B cell (primary cell): Measurements from ENCODE around the gene MOSPD3. TPM values are rescaled to one million over a fixed set of nuclear protein-coding genes. Genes with fewer than 3 reads are reported as not detected.

ENCODE experiments used
- ATAC-seq: fragments of 200-7000 bp; cut with Tn5 transposase; one replicate; pipeline ENCODE4 v1.10.0; 2021; ENCODE audit warnings: low read depth, mild to moderate bottlenecking, moderate number of reproducible peaks, moderate library complexity
- CTCF ChIA-PET: fragments of 350-600 bp; sonication (Branson Sonifier 250); formaldehyde crosslinking; loops from one replicate; lab custom pipeline; 2021; ENCODE audit warnings: antibody characterized with exemption, inconsistent platforms; lab: Charles Lee
- POLR2A ChIA-PET: fragments of 350-600 bp; sonication (Branson Sonifier 250); formaldehyde crosslinking; loops from one replicate; lab custom pipeline; 2021; ENCODE audit warnings: antibody characterized with exemption; lab: Charles Lee
- DNase-seq: peaks from one replicate; pipeline ENCODE4 v3.0.0; 2013
- H2AFZ ChIP-seq: 2 replicates; pipeline ENCODE4 v1.6.1; 2012; ENCODE audit warnings: mild to moderate bottlenecking, low read depth, low read length; ENCODE audit not compliant: insufficient read depth, poor library complexity, severe bottlenecking
- H3K27ac ChIP-seq, 2 donors: 1 replicate in 1 of 2; 2 replicates in 1 of 2; pipeline ENCODE4 v1.5.1; 2012 to 2013; ENCODE audit warnings: low read length in 2 of 2, mild to moderate bottlenecking in 2 of 2, moderate library complexity in 1 of 2
- H3K27me3 ChIP-seq, 4 experiments: fragments of 200-600 bp in 1 of 4; sonication (generic) in 1 of 4; replicated peaks in 1 of 4; 1 replicate in 2 of 4; 2 replicates in 2 of 4; pipeline versions ENCODE4 v1.6.1 to v1.7.0; 2013 to 2016; ENCODE audit warnings: low read length in 3 of 4, mild to moderate bottlenecking in 2 of 4, mixed read lengths in 1 of 4, moderate library complexity in 1 of 4; ENCODE audit not compliant: insufficient read depth in 4 of 4, control insufficient read depth in 3 of 4; ENCODE audit errors: control extremely low read depth in 1 of 4
- H3K36me3 ChIP-seq, 2 experiments: replicated peaks in 1 of 2; 1 replicate in 1 of 2; 2 replicates in 1 of 2; pipeline versions ENCODE4 v1.6.1 to v1.7.1; 2013; ENCODE audit warnings: low read length in 1 of 2; ENCODE audit not compliant: insufficient read depth in 2 of 2, control insufficient read depth in 1 of 2; ENCODE audit errors: control extremely low read depth in 1 of 2, extremely low read depth in 1 of 2
- H3K4me1 ChIP-seq, 2 donors: fragments of 200-600 bp in 1 of 2; sonication (generic) in 1 of 2; 1 replicate in 1 of 2; 2 replicates in 1 of 2; pipeline versions ENCODE4 v1.5.1 to v1.6.1; 2013 to 2017; ENCODE audit warnings: low read length in 2 of 2; ENCODE audit not compliant: control insufficient read depth in 2 of 2, insufficient read depth in 2 of 2
- H3K4me2 ChIP-seq: replicated peaks from 2 replicates; pipeline ENCODE3; 2012; ENCODE audit warnings: mild to moderate bottlenecking, low read depth, low read length; ENCODE audit not compliant: poor library complexity, severe bottlenecking
- H3K4me3 ChIP-seq, 5 experiments: fragments of 200-600 bp in 1 of 5; sonication (generic) in 1 of 5; 1 replicate in 3 of 5; 2 replicates in 2 of 5; pipeline versions ENCODE4 v1.5.1 to v1.7.0; 2011 to 2016; ENCODE audit warnings: low read length in 4 of 5, mild to moderate bottlenecking in 4 of 5, low read depth in 2 of 5, control low read depth in 1 of 5, moderate library complexity in 1 of 5; ENCODE audit not compliant: insufficient read depth in 1 of 5; ENCODE audit errors: control extremely low read depth in 1 of 5, extremely low read depth in 1 of 5
- H3K79me2 ChIP-seq: fragments of 200-600 bp; sonication (generic); one replicate; pipeline ENCODE4 v1.6.0; 2016; ENCODE audit warnings: low read length; ENCODE audit not compliant: control insufficient read depth, insufficient read depth
- H3K9ac ChIP-seq: fragments of 200-600 bp; sonication (generic); 2 replicates; pipeline ENCODE4 v1.6.1; 2017; ENCODE audit warnings: mild to moderate bottlenecking, low read length, moderate library complexity
- H3K9me3 ChIP-seq, 3 donors: one replicate each; pipeline versions ENCODE4 v1.6.1 to v1.7.1; 2013; ENCODE audit warnings: low read length in 2 of 3; ENCODE audit not compliant: control insufficient read depth in 2 of 3, insufficient read depth in 1 of 3; ENCODE audit errors: control extremely low read depth in 1 of 3
- H4K20me1 ChIP-seq: 2 replicates; pipeline ENCODE4 v1.6.0; 2012; ENCODE audit warnings: mild to moderate bottlenecking, low read length; ENCODE audit not compliant: insufficient read depth, control insufficient read depth, poor library complexity, severe bottlenecking
- H3K27ac Mint-ChIP-seq: one replicate; pipeline ENCODE4 v1.8.0; 2021; ENCODE audit warnings: mixed read lengths
- H3K27me3 Mint-ChIP-seq: one replicate; pipeline ENCODE4 v1.8.0; 2021; ENCODE audit warnings: mixed read lengths
- H3K4me1 Mint-ChIP-seq: one replicate; pipeline ENCODE4 v1.8.0; 2021; ENCODE audit warnings: mixed read lengths
- H3K4me3 Mint-ChIP-seq: one replicate; pipeline ENCODE4 v1.8.0; 2021; ENCODE audit warnings: mixed read lengths
- H3K9me3 Mint-ChIP-seq: one replicate; pipeline ENCODE4 v1.8.0; 2022; ENCODE audit warnings: mixed read lengths; ENCODE audit not compliant: insufficient read depth
- CTCF ChIP-seq: fragments of 200-600 bp; IDR thresholded peaks from one replicate; pipeline ENCODE4 v1.8.0; 2022; ENCODE audit warnings: antibody characterized with exemption, mild to moderate bottlenecking
- EZH2 ChIP-seq: IDR thresholded peaks from 2 replicates; pipeline ENCODE4 v1.6.1; 2012; ENCODE audit warnings: borderline replicate concordance, low read depth, mild to moderate bottlenecking, moderate library complexity, low read length; ENCODE audit not compliant: insufficient read depth, poor library complexity, severe bottlenecking
- WGBS: methylation state at CpG from one replicate; pipeline ENCODE4 v1.1.5; 2013; ENCODE audit warnings: missing lambda C conversion rate; ENCODE audit not compliant: insufficient coverage; 5-methylcytosine and 5-hydroxymethylcytosine counted together
- intact Hi-C: fragments of 100-400 bp; cut with micrococcal nuclease; formaldehyde crosslinking; loops from one replicate; pipeline ENCODE4 v1.10.0; 2022
- polyA plus RNA-seq: library from polyadenylated mRNA; depleted of rRNA; stranded (reverse); fragments of >200 nt; gene quantifications from 2 replicates; pipeline ENCODE4 v1.2.3, GENCODE V29; 2012
- total RNA-seq, 2 donors: library from RNA; stranded (reverse); fragments of 120-200 nt in 1 of 2; gene quantifications; 1 replicate in 1 of 2; 2 replicates in 1 of 2; pipeline versions ENCODE4 v1.2.3 to v1.2.4, GENCODE V29; 2013 to 2022

MOSPD3 gene
- total and polyA plus RNA-seq, 2 donors (not counting 1 experiment from before 2014, with no cell fraction given), result 18.8 to 19.2 TPM

GRCh38 chr7:100570954-100571828 is 41.1 kb upstream of the MOSPD3 start:
- WGBS, result 91% methylated on average over 22 of the region's 26 CpGs
- Histone ChIP-seq H2AFZ (no peak overlapping the region), H3K27me3 (no peaks in the 10 kb centered on the region), H3K36me3 (peaks cover 0 to 22% of the 10 kb centered on the region in 2 experiments), H3K79me2 (no peaks in the 10 kb centered on the region), H3K4me1 (peaks cover 39 to 49% of the 10 kb centered on the region in 2 donors), H3K9me3 (no peaks in the 10 kb centered on the region), H3K4me3 (no peak overlapping the region), H4K20me1 (peaks cover 38% of the 10 kb centered on the region), H3K27ac (no peak overlapping the region), H3K4me2 (peak overlapping the region; percentile 85), H3K9ac (no peak overlapping the region)
- H3K4me3 Mint-ChIP-seq, result peak overlapping the region; percentile 60
- H3K4me1 Mint-ChIP-seq, result peaks cover 37% of the 10 kb centered on the region
- ChIA-PET POLR2A (interaction anchor here (0.5 to 1.0 kb wide), 3 partner anchors 13 to 450 kb away, joined by 3 to 6 read pairs (median 5); no protein-coding TSS in a partner anchor), CTCF (interaction anchor here (0.6 to 1.7 kb wide), 7 partner anchors 9 to 488 kb away, joined by 3 to 8 read pairs (median 5); partner anchors contain the start of gene SLC12A9)
- no peaks in the 10 kb centered on the region for H3K9me3 Mint-ChIP-seq
- DNase-seq (no peak), ATAC-seq (no peak)
- TF ChIP-seq CTCF, result no peak
- TF ChIP-seq EZH2, result no peak
- no peak overlapping the region for H3K27ac Mint-ChIP-seq
- H3K27me3 Mint-ChIP-seq, result no peaks in the 10 kb centered on the region
- intact Hi-C loops, result loop anchor here (1.0 kb wide), 1 partner anchor 12 kb away; no protein-coding TSS in a partner anchor

- Histone ChIP-seq H3K27ac (no peak overlapping the region), H2AFZ (no peak overlapping the region), H3K9me3 (no peaks in the 10 kb centered on the region), H3K4me3 (no peak overlapping the region), H3K4me1 (peaks cover 39 to 49% of the 10 kb centered on the region in 2 donors), H3K4me2 (no peak overlapping the region), H4K20me1 (peaks cover 44% of the 10 kb centered on the region), H3K9ac (no peak overlapping the region), H3K79me2 (no peaks in the 10 kb centered on the region), H3K27me3 (no peaks in the 10 kb centered on the region), H3K36me3 (peaks cover 0 to 28% of the 10 kb centered on the region in 2 experiments)
- intact Hi-C loops, result no loop called here
- ChIA-PET POLR2A (interaction anchor here (0.6 kb wide), 1 partner anchor 450 kb away, joined by 5 read pairs; no protein-coding TSS in a partner anchor), CTCF (interaction anchor here (1.0 to 1.7 kb wide), 4 partner anchors 10 to 280 kb away, joined by 4 to 7 read pairs (median 4); partner anchors contain the start of gene SLC12A9)
- no peak for DNase-seq
- no peak for ATAC-seq
- peaks cover 37% of the 10 kb centered on the region for H3K4me1 Mint-ChIP-seq
- WGBS, result 100% methylated on average over 2 of the region's 2 CpGs
- H3K27ac Mint-ChIP-seq, result no peak overlapping the region
- H3K9me3 Mint-ChIP-seq, result no peaks in the 10 kb centered on the region
- H3K4me3 Mint-ChIP-seq, result peak overlapping the region; percentile 34
- no peaks in the 10 kb centered on the region for H3K27me3 Mint-ChIP-seq
- no peak for TF ChIP-seq CTCF
- no peak for TF ChIP-seq EZH2
These were observed 40.6 kb upstream of the MOSPD3 start for GRCh38 chr7:100571829-100572116.
